PC-3 (cell line): ENCODE results near the gene NSF.
"Not testable (repeated sequence)": the region's sequence is repeated elsewhere in the genome, so short reads cannot be mapped to it uniquely, and the experiment has no call there.

Source experiments
- EZH2 ChIP-seq: fragments of 300-600 bp; sonication (generic); IDR thresholded peaks from one replicate; pipeline ENCODE4 v1.6.1; 2017; ENCODE audit warnings: antibody characterized with exemption, mild to moderate bottlenecking, low read length; ENCODE audit not compliant: unreplicated experiment
- EZH2phosphoT487 ChIP-seq: fragments of 300-600 bp; sonication (generic); IDR thresholded peaks from 2 replicates; pipeline ENCODE4 v1.6.1; 2018; ENCODE audit warnings: mild to moderate bottlenecking, antibody characterized with exemption, low read length, borderline replicate concordance
- TF ChIP-seq, protein P1 (sequence below): fragments of 300-600 bp; sonication (generic); conservative IDR thresholded peaks from 2 replicates; pipeline ENCODE4 v1.5.1; 2017; ENCODE audit warnings: antibody characterized with exemption, low read depth, mild to moderate bottlenecking, low read length

DNA sequence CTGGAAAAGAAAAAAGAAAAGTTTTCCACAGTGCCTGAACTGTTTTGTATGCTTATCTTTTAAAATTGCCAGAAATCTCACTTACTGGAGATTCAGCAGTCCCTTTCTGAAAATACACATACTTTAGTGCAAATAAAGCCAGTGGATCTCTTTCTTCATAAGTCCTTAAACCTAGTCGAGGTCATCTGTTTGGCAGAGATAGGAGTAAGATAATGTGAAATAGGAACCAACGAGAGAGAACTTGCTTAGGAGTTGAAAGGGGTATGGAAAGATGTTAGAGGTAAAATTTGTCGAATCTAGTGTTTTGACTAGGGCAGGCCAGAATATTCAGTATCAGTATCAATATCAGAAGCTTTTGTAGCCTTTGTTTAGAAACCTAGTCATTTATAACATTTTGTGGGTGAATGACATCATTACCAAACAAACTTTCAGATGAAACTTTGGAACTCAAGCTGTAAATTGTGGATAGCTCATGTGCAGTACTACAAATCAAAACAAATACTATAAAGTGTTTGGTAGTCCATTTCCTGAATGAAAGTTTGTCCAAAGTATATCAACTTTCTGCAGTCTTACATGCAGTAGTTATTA, 8.0 kb downstream of the NSF start:
- not testable (repeated sequence) for TF ChIP-seq EZH2, EZH2phosphoT487
- TF ChIP-seq, protein P1, sequence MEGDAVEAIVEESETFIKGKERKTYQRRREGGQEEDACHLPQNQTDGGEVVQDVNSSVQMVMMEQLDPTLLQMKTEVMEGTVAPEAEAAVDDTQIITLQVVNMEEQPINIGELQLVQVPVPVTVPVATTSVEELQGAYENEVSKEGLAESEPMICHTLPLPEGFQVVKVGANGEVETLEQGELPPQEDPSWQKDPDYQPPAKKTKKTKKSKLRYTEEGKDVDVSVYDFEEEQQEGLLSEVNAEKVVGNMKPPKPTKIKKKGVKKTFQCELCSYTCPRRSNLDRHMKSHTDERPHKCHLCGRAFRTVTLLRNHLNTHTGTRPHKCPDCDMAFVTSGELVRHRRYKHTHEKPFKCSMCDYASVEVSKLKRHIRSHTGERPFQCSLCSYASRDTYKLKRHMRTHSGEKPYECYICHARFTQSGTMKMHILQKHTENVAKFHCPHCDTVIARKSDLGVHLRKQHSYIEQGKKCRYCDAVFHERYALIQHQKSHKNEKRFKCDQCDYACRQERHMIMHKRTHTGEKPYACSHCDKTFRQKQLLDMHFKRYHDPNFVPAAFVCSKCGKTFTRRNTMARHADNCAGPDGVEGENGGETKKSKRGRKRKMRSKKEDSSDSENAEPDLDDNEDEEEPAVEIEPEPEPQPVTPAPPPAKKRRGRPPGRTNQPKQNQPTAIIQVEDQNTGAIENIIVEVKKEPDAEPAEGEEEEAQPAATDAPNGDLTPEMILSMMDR, result not testable (repeated sequence)
